Thoracic aorta (tissue), 2 donors: Measurements from ENCODE around the gene PRSS21. TPM values are rescaled to one million over a fixed set of nuclear protein-coding genes. Genes with fewer than 3 reads are reported as not detected.

Source experiments
- ATAC-seq: fragments of 150-250 bp; one replicate; pipeline ENCODE4 v1.8.0; 2017; ENCODE audit warnings: low read depth; ENCODE audit not compliant: insufficient number of reproducible peaks, low FRiP score
- DNase-seq: peaks from one replicate; pipeline ENCODE4 v3.0.0-alpha.2; 2020; ENCODE audit warnings: low spot score
- H3K27ac ChIP-seq, 2 donors: fragments of 200-600 bp; sonication (generic); 1 replicate in 1 of 2; 2 replicates in 1 of 2; pipeline ENCODE4 v1.5.1; 2016; ENCODE audit warnings: mild to moderate bottlenecking in 2 of 2, moderate library complexity in 2 of 2
- H3K27me3 ChIP-seq: fragments of 200-600 bp; sonication (generic); replicated peaks from 2 replicates; pipeline ENCODE4 v1.6.0; 2016; ENCODE audit warnings: mild to moderate bottlenecking; ENCODE audit not compliant: insufficient read depth
- H3K36me3 ChIP-seq: fragments of 200-600 bp; sonication (generic); one replicate; pipeline ENCODE4 v1.5.1; 2016
- H3K4me1 ChIP-seq, 2 donors: fragments of 200-600 bp; sonication (generic); 1 replicate in 1 of 2; 2 replicates in 1 of 2; pipeline versions ENCODE4 v1.5.1 to v1.6.0; 2016; ENCODE audit warnings: low read depth in 2 of 2, mild to moderate bottlenecking in 1 of 2; ENCODE audit not compliant: control insufficient read depth in 1 of 2
- H3K4me3 ChIP-seq: fragments of 200-600 bp; sonication (generic); 2 replicates; pipeline ENCODE4 v1.5.1; 2016; ENCODE audit warnings: mild to moderate bottlenecking
- H3K9me3 ChIP-seq: fragments of 200-600 bp; sonication (generic); 2 replicates; pipeline ENCODE4 v1.5.1; 2016
- CTCF ChIP-seq: fragments of 200-600 bp; sonication (generic); IDR thresholded peaks from one replicate; pipeline ENCODE4 v1.5.1; 2019; ENCODE audit warnings: antibody characterized with exemption
- total RNA-seq, 2 donors: library from RNA; depleted of rRNA; stranded (reverse); fragments of >200 nt; gene quantifications; one replicate each; pipeline versions ENCODE4 v1.1.0 to v1.2.3, GENCODE V29; 2016

PRSS21 gene
- total RNA-seq, 2 donors from 2014 or later: 0.54 TPM; not detected in 1

- H3K27me3 ChIP-seq: no peaks in the 10 kb centered on the region
- no peaks in the 10 kb centered on the region for H3K9me3 ChIP-seq
- DNase-seq: no peak
- no peak overlapping the region for H3K27ac ChIP-seq
- peaks cover 0 to 5% of the 10 kb centered on the region in 2 donors for H3K4me1 ChIP-seq
- no peak overlapping the region for H3K4me3 ChIP-seq
- H3K36me3 ChIP-seq: peaks cover 77% of the 10 kb centered on the region
- TF ChIP-seq CTCF: no peak
- no peak for ATAC-seq
Observed at GRCh38 chr16:2770057-2770951, 46.7 kb upstream of the PRSS21 start.

GRCh38 chr16:2771496-2772402 is 45.3 kb upstream of the PRSS21 start:
- Histone ChIP-seq H3K4me3 (no peak overlapping the region), H3K4me1 (peaks cover 6 to 16% of the 10 kb centered on the region in 2 donors), H3K27me3 (no peaks in the 10 kb centered on the region), H3K9me3 (no peaks in the 10 kb centered on the region), H3K27ac (no peak overlapping the region), H3K36me3 (peaks cover 63% of the 10 kb centered on the region)
- DNase-seq (no peak), ATAC-seq (no peak)
- TF ChIP-seq CTCF: no peak

GRCh38 chr16:2773188-2773968 is 43.7 kb upstream of the PRSS21 start:
- DNase-seq: no peak
- no peak for TF ChIP-seq CTCF
- Histone ChIP-seq H3K27ac (no peak overlapping the region), H3K9me3 (no peaks in the 10 kb centered on the region), H3K27me3 (no peaks in the 10 kb centered on the region), H3K4me1 (peaks cover 8 to 21% of the 10 kb centered on the region in 2 donors), H3K4me3 (no peak overlapping the region), H3K36me3 (peaks cover 47% of the 10 kb centered on the region)
- no peak for ATAC-seq

- H3K27me3 ChIP-seq: no peaks in the 10 kb centered on the region
- no peak overlapping the region for H3K4me3 ChIP-seq
- H3K27ac ChIP-seq: no peak overlapping the region
- no peak for TF ChIP-seq CTCF
- peaks cover 39% of the 10 kb centered on the region for H3K36me3 ChIP-seq
- no peaks in the 10 kb centered on the region for H3K9me3 ChIP-seq
- ATAC-seq (no peak), DNase-seq (no peak)
- peaks cover 13 to 31% of the 10 kb centered on the region in 2 donors for H3K4me1 ChIP-seq
Observed at GRCh38 chr16:2774161-2774891, 42.7 kb upstream of the PRSS21 start.
